SKM-1 treated with dmso at 0.1 percent for 144 hours (cell line): Measurements from ENCODE around the gene ASAH2.
"Not testable (repeated sequence)": the region's sequence is repeated elsewhere in the genome, so short reads cannot be mapped to it uniquely, and the experiment has no call there.

ENCODE experiments used
- DNase-seq: peaks from one replicate; lab custom pipeline; 2025; ENCODE audit not compliant: unreplicated experiment; lab: John Stamatoyannopoulos, UW

The ASAH2 gene

GRCh38 chr10:50260791-50261281, 9.5 kb upstream of the ASAH2 start:
- no peak for DNase-seq

- no peak for DNase-seq
Observed at GRCh38 chr10:50254479-50254878, 3.2 kb upstream of the ASAH2 start.

- no peak for DNase-seq
Observed at GRCh38 chr10:50250096-50250854, 1.0 kb downstream of the ASAH2 start.

- no peak for DNase-seq
Observed at GRCh38 chr10:50248598-50248997, 2.7 kb downstream of the ASAH2 start.

- no peak for DNase-seq
Observed at GRCh38 chr10:50248062-50248461, 3.3 kb downstream of the ASAH2 start.

- no peak for DNase-seq
Observed at GRCh38 chr10:50244201-50244600, 7.1 kb downstream of the ASAH2 start.

GRCh38 chr10:50242777-50243176, 8.5 kb downstream of the ASAH2 start:
- no peak for DNase-seq

- DNase-seq: not testable (repeated sequence)
Observed at GRCh38 chr10:50241478-50241877, 9.8 kb downstream of the ASAH2 start.

GRCh38 chr10:50234486-50234885, 16.8 kb downstream of the ASAH2 start:
- DNase-seq: no peak

- DNase-seq: no peak
Observed at GRCh38 chr10:50232261-50232639, 19.1 kb downstream of the ASAH2 start.

- DNase-seq: no peak
Observed at GRCh38 chr10:50231515-50232260, 19.6 kb downstream of the ASAH2 start.

- no peak for DNase-seq
Observed at GRCh38 chr10:50229460-50229859, 21.9 kb downstream of the ASAH2 start.

GRCh38 chr10:50228672-50229071, 22.6 kb downstream of the ASAH2 start:
- DNase-seq: no peak

- DNase-seq: no peak
Observed at GRCh38 chr10:50226610-50227009, 24.7 kb downstream of the ASAH2 start.

- peak; percentile 55 for DNase-seq
Observed at GRCh38 chr10:50224330-50224952, 26.9 kb downstream of the ASAH2 start.

- no peak for DNase-seq
Observed at GRCh38 chr10:50222199-50222598, 29.1 kb downstream of the ASAH2 start.

- no peak for DNase-seq
Observed at GRCh38 chr10:50221470-50221869, 29.8 kb downstream of the ASAH2 start.

GRCh38 chr10:50219646-50220045, 31.7 kb downstream of the ASAH2 start:
- no peak for DNase-seq

- DNase-seq: no peak
Observed at GRCh38 chr10:50219200-50219599, 32.1 kb downstream of the ASAH2 start.

- DNase-seq: peak; percentile 38
Observed at GRCh38 chr10:50216894-50217293, 34.4 kb downstream of the ASAH2 start.

GRCh38 chr10:50216418-50216817, 34.9 kb downstream of the ASAH2 start:
- no peak for DNase-seq

- no peak for DNase-seq
Observed at GRCh38 chr10:50211670-50212069, 39.6 kb downstream of the ASAH2 start.
